ENCODE results near the gene HMG20B. TPM values are rescaled to one million over a fixed set of nuclear protein-coding genes. Genes with fewer than 3 reads are reported as not detected.

The HMG20B gene
- polyA plus RNA-seq, 1 of the 3 experiments (the other 2 are of a cell fraction) = 92.0 TPM

GRCh38 chr19:3620817-3621547, 48.2 kb downstream of the HMG20B start:
- ChIA-PET POLR2A (no interaction called here), CTCF (interaction anchor here (1.0 to 5.8 kb wide), 4 partner anchors 35 to 316 kb away, joined by 3 to 49 read pairs (median 4); partner anchors contain the start of gene GIPC3)
- DNase-seq = no peak
- H3K27ac ChIP-seq (ENCODE audit: low read depth in 2 of 2, low read length in 1 of 2) = no peak overlapping the region
- H3K4me2 ChIP-seq = no peak overlapping the region
- no peak overlapping the region for H3K4me3 ChIP-seq (ENCODE audit: low read depth in 2 of 2, low read length in 1 of 2)
- H3K9ac ChIP-seq = no peak overlapping the region
- H3K79me2 ChIP-seq (ENCODE audit: insufficient read depth) = peaks cover 33% of the 10 kb centered on the region
- peaks cover 0 to 19% of the 10 kb centered on the region in 2 experiments for H3K36me3 ChIP-seq (replicated peaks in 1 of 2; ENCODE audit: control insufficient read depth in 1 of 2, insufficient read depth in 2 of 2, low read length in 1 of 2)
- H4K20me1 ChIP-seq (ENCODE audit: insufficient read depth) = peaks cover 13% of the 10 kb centered on the region
- TF ChIP-seq CTCF (IDR thresholded peaks at IDR 0.05) = no peak
- H3K9me2 ChIP-seq = no peaks in the 10 kb centered on the region
- 94% methylated on average over 14 of the region's 24 CpGs for WGBS (ENCODE audit: low lambda C conversion rate)
- H3F3A ChIP-seq (replicated peaks; ENCODE audit: insufficient read depth) = no peaks in the 10 kb centered on the region
- H2AFZ ChIP-seq (ENCODE audit: low read depth) = no peak overlapping the region
- peaks cover 8 to 11% of the 10 kb centered on the region in 2 experiments; a peak in 2 of 4 replicates for H3K4me1 ChIP-seq (ENCODE audit: control insufficient read depth in 1 of 2, insufficient read depth in 2 of 2, low read depth in 1 of 2, low read length in 1 of 2)
- no peaks in the 10 kb centered on the region for H3K9me3 ChIP-seq
- H3K27me3 ChIP-seq (ENCODE audit: insufficient read depth) = no peaks in the 10 kb centered on the region

GRCh38 chr19:3621689-3622088, 48.9 kb downstream of the HMG20B start:
- ChIA-PET CTCF (interaction anchor here (0.7 to 5.8 kb wide), 6 partner anchors 36 to 317 kb away, joined by 3 to 49 read pairs (median 4); partner anchors contain the start of gene GIPC3), POLR2A (no interaction called here)
- Histone ChIP-seq H3K27me3 (ENCODE audit: insufficient read depth) (no peaks in the 10 kb centered on the region), H3K36me3 (replicated peaks in 1 of 2; ENCODE audit: control insufficient read depth in 1 of 2, insufficient read depth in 2 of 2, low read length in 1 of 2) (peaks cover 0 to 19% of the 10 kb centered on the region in 2 experiments), H3K4me2 (no peak overlapping the region), H3K4me3 (ENCODE audit: low read depth in 2 of 2, low read length in 1 of 2) (no peak overlapping the region), H3F3A (replicated peaks; ENCODE audit: insufficient read depth) (no peaks in the 10 kb centered on the region), H3K9ac (no peak overlapping the region), H3K4me1 (ENCODE audit: control insufficient read depth in 1 of 2, insufficient read depth in 2 of 2, low read depth in 1 of 2, low read length in 1 of 2) (peaks cover 8 to 12% of the 10 kb centered on the region in 2 experiments; a peak in 2 of 4 replicates), H3K9me3 (no peaks in the 10 kb centered on the region), H3K79me2 (ENCODE audit: insufficient read depth) (peaks cover 38% of the 10 kb centered on the region), H3K9me2 (no peaks in the 10 kb centered on the region), H2AFZ (ENCODE audit: low read depth) (no peak overlapping the region), H4K20me1 (ENCODE audit: insufficient read depth) (peaks cover 17% of the 10 kb centered on the region), H3K27ac (ENCODE audit: low read depth in 2 of 2, low read length in 1 of 2) (no peak overlapping the region)
- 100% methylated on average over 5 of the region's 15 CpGs for WGBS (ENCODE audit: low lambda C conversion rate)
- TF ChIP-seq ZBTB33 (IDR thresholded peaks at IDR 0.05; ENCODE audit: borderline replicate concordance, low read depth) (no peak), NRF1 (IDR thresholded peaks at IDR 0.05; ENCODE audit: low read depth, low read length) (no peak), JUND (IDR thresholded peaks at IDR 0.05) (no peak), SMC3 (IDR thresholded peaks at IDR 0.05; ENCODE audit: low read depth, low read length) (no peak), MAX (IDR thresholded peaks at IDR 0.05; ENCODE audit: low read depth) (no peak), USF1 (IDR thresholded peaks at IDR 0.05; ENCODE audit: borderline replicate concordance, low read depth) (no peak)
- no peak for DNase-seq
